ENCODE results near the gene SLA2.
"Not testable (repeated sequence)": the region's sequence is repeated elsewhere in the genome, so short reads cannot be mapped to it uniquely, and the experiment has no call there.

The SLA2 gene

GRCh38 chr20:36645998-36646397, at the start of gene SLA2:
SLA2 (minus strand) TSS chr20:36646196; CDS start chr20:36641335, 4,861 bp downstream.
- DNase-seq: no peak

DNA sequence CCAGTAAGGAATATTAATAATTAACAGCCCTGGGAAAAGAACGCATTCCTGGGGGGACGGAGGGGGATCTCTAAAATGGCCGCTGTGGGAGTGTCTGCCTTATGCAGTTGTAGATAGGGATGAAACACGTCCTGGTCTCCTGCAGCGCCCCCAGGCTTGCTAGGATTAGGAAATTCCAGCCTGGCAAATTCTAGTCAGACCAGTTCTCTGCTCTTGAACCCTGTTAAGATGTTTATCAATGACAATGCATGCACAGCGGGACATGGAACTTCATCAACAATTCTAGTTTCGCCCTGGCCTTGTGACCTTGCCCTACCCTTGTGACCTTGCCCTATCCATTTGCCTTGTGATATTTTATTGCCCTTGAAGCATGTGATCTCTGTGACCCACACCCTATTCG, 49.5 kb upstream of the SLA2 start:
- not testable (repeated sequence) for DNase-seq

- no peak for DNase-seq
These were observed 42.6 kb upstream of the SLA2 start for GRCh38 chr20:36688630-36689029.

GRCh38 chr20:36687850-36688249, 41.9 kb upstream of the SLA2 start:
- no peak for DNase-seq

DNA sequence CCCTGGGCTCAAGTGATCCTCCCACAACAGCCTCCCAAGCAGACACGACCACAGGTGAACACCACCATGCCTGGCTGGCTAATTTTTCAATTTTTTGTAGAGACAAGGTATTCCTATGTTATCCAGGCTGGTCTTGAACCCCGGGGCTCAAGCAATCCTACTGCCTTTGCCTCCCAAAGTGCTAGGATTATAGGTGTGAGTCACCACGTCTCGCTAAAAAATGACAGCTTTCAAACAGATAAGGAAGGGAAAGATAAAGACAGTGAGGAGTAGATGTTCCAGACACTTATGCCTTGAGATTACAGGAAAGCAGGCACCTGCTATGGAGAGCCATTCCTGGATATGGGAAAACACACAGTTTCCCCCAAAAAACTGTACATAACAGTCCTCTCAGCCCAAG, 40.9 kb upstream of the SLA2 start:
- no peak for DNase-seq

DNA sequence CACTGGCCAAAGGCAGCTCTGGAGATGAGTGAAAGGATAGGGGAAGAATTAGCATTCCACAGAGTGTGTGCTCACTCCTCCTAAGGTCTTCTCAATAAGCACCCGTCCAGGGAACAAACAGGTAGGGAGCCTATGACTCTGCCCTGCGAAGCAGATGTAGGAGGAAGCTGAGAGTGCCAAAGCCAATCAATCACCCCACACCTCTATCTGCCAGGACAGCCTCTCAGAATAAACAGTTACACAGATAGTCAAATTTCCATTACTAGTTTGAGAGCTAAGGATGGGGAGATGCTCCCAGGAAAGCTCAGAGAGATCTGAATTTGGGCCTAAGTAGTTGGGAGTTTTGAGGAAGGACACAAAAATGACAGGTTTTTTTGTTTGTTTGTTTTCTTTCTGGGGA, 40.5 kb upstream of the SLA2 start:
- DNase-seq: no peak

DNA sequence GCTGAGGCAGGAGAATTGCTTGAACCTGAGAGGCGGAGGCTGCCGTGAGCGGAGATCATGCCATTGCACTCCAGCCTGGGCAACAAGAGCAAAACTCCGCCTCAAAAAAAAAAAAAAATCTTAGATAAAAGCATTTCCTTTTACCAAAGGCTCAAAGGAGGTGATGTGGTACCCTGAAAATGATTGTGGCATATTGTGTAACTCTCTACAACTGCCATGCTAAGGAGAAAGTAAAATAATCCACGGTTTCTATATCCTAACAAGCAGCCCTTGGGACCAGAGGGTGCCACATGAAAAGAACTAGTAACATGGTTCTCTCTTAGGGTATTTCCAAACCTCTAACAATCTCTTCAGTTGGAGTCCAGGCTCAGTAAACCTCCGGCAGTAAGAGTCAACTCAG, 38.8 kb upstream of the SLA2 start:
- DNase-seq: no peak

GRCh38 chr20:36682311-36682710, 36.3 kb upstream of the SLA2 start:
- DNase-seq: no peak

DNA sequence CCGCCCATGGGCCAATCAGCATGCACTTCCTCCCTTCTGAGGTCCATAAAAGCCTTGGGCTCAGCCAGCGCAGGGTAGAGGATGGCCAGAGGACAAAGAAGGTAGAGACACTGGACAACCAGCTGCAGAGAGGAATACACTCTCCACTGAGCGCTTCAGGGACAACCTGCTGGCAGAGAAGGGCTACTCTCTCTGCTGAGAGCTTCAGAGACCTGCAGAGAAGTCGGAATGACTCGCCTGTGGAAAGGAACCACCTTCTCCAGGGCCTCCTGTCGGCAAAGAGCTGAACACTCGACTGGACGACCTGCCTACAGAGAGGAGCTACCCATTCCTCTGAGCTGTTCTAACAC, 31.4 kb upstream of the SLA2 start:
- no peak for DNase-seq

- no peak for DNase-seq
These were observed 30.9 kb upstream of the SLA2 start for GRCh38 chr20:36676701-36677421.

- DNase-seq: not testable (repeated sequence)
These were observed 29.5 kb upstream of the SLA2 start for GRCh38 chr20:36675545-36675944.

DNA sequence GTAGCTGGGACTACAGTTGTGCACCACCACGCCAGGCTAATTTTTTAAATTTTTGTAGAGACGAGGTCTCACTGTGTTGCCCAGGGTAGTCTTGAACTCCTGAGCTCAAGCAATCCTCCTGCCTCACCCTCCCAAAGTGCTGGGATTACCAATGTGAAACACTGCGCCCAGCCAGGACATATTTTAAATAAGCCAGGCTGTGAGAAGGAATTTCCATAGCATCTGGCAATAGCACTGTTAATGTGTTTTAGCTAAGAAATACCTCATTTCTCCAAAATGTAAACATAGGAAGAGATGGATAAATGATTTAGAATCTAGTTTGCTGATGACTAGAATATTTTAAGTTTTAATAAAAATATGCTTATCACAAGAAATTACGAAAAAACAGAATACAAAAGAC, 27.0 kb upstream of the SLA2 start:
- DNase-seq: no peak

DNA sequence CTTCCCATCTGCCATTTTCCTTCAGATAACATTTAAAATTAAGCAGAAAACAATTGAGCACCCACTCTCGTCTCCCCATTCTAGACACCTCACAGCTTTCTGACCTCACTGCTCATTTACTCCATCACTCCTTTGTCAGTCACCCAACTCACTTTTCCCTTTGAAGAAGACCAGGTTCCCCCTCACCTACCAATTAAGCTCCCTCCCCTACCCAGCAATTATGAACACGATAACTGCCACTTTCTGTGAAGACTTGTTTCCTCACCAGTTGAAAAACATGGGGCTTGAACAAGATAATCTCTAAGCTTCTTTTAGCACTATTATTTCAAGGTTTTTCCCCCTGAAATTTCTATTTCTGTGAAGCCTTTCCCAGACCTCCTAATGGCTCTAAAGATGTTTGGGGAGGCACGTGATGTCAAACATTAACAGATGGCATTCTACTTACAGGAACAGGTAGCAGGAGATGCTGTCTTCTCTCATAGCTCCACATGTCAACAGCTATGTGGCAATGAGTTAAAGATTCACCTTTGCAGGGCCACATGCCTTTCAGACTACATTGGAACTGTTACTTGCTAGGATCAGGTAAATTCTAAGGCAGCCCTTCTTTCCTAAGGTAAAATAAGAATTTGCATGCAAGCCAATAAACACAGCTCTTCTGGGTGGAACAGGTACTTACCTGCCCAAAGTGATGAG, 24.8 kb upstream of the SLA2 start:
- DNase-seq: no peak

DNA sequence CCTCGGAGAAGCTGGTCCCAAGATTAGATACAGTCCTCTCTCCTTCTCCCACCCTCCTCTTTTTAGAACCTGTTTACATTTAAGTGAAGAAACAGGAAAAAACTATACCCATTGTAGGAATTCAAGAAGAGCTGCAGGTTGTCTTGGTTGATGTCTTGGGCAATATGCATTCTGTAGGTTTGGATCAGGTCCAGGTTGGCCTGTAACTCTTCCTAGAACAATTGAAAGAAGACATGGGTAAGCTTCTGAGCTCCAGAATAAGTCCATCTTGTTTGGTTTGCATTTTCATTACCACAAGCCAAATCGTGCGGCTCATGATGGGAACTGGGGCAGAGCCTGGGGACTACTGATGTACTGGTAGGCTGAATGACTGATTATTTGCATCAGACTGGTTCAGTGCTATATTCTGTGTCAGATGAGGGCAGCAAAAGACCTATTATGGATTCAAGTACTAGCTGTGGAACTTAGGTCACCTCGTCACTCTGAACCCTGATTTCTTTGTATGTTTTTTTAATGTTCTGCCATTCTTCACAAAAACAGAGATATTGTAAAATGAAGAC, 20.3 kb upstream of the SLA2 start:
- no peak for DNase-seq

- no peak for DNase-seq
These were observed 17.0 kb upstream of the SLA2 start for GRCh38 chr20:36663031-36663430.

DNA sequence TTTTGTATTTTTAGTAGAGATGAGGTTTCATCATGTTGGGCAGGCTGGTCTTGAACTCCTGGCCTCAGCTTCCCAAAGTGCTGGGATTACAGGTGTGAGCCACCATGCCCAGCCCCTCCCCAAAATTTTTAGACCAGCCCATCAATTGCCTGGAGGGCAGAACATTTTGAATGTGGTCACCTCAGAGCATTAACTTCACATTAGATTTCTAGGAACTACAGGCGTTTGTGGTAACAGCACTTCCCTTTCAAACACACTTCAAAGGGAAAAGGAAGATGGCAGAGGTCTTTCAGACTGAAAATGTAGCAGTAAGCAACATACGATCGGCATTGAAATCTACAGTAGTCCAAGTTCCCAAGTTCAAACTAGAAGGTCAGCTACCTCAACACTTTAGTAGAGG, 12.3 kb upstream of the SLA2 start:
- DNase-seq: no peak

GRCh38 chr20:36656733-36657132, 10.7 kb upstream of the SLA2 start:
- DNase-seq: no peak

DNA sequence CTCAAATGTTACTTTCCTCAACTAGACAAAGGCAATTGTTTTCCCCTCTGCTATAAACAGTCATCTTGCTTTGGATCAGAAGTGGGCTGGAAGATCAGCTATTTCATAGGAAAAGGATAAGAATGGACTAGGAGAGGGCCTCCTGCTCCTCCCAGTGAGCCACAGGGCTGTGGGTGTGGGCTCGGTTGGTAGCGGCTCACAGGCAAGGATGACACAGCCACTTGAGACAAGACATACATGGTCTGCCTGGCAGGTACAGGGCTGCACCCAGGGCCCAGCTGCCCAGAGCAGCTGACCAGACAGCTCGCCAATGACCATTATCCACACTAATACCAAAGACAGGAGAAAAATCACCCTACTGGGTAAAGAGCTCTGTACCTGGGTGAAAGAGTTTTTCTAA, 9.0 kb upstream of the SLA2 start:
- DNase-seq: no peak

DNA sequence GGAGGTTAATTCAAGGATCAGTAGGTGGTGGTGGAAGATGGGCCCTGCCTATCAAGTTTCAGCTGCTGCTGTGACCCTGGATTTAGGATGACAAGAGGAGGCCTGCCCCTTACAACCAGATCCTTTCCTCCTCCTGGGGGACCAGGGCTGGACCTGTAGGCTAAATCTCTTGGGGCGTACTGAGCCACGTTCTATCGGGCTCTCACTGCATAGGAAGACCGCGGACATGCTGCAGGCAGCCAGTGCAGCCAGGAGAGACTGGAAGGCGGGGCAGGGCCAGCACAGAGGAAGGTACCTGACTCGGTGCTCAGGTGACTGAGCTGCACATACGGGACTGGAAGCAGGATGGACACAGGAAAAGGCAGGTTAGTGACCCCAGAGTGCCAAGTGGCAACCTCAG, 8.5 kb upstream of the SLA2 start:
- no peak for DNase-seq

DNA sequence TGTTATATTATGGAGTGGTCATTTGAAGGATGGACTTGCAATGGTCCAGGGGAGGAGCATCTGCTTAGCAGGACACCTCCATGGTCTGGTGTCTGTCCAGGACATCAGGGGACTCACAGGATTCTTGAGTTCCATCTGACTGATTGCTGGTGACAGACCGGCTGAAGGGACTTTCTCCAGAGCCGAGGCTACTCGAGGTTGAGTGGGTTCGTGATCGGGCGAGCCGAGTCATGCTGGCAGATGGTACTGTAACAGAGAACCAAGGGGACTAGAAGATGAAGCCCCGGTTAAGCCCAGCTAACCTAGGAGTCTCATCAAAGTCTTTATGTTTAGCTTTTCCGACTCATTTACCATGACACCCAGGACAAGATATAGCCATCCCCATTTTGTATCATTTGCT, 7.5 kb upstream of the SLA2 start:
- no peak for DNase-seq

DNA sequence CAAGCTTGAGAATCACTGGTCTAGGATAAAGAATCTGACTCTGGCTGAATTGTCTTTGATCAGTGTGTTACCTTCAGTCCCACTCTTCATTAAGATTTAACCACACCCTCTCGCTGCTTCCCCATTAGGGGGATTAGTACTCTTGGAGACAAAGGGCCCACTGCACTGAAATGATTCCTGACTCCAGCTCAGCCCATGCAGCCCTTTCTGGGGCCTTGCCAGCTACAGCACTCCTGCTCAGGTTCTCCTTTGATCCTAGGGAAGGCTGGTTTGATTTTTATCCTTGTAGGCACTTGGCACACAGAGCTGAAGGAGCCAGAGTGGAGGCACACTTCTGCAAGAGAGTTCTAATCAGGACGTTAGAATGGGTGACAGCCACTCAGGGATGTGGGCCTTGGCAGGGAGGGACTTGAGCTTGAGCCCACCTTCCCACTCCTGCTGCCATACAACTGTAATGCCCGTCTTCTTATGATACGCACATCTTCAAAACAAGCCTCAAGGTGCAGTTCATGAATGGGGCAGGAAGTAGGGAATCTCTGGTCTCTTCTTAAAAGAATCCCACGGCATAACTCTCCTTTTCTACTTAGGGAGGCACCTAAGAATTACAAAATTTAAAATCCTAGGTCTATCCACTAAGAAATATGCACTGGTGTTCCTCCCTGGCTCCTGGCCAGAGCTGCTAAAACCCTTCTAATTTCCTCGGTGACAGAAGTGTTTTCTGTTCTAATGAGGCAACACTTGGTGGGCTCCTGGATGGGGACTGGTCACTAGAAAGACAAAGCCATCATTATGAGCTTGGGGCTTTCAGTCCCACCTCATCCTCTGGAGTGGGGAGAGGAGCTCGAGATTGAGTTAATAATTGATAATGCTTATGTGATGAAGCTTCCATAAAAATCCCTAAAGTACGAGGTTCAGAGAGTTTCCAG, 1.5 kb upstream of the SLA2 start:
- DNase-seq: no peak

GRCh38 chr20:36646678-36647077, 682 bp upstream of the SLA2 start:
- no peak for DNase-seq
